GM23338 (cell line): Measurements from ENCODE around the gene BRPF3.

Source experiments
- CTCF ChIP-seq, 2 experiments: fragments of 200-600 bp in 1 of 2; sonication (generic) in 1 of 2; conservative IDR thresholded peaks; 2 replicates each; pipeline versions ENCODE4 v1.5.1 to v1.6.1; 2016 to 2017; ENCODE audit warnings: antibody characterized with exemption in 2 of 2, low read depth in 2 of 2, mild to moderate bottlenecking in 2 of 2, moderate library complexity in 1 of 2
- ETS1 ChIP-seq: IDR thresholded peaks from 2 replicates; pipeline ENCODE4 v1.6.1; 2016; ENCODE audit warnings: antibody characterized with exemption
- EZH2 ChIP-seq: fragments of 200-600 bp; sonication (generic); IDR thresholded peaks from one replicate; pipeline ENCODE4 v1.8.0; 2017; ENCODE audit warnings: antibody characterized with exemption, mild to moderate bottlenecking, low read depth; ENCODE audit not compliant: unreplicated experiment
- EZH2phosphoT487 ChIP-seq: fragments of 200-600 bp; sonication (generic); IDR thresholded peaks from one replicate; pipeline ENCODE4 v1.8.1; 2018; ENCODE audit warnings: antibody characterized with exemption; ENCODE audit not compliant: unreplicated experiment
- POLR2AphosphoS5 ChIP-seq: IDR thresholded peaks from 2 replicates; pipeline ENCODE4 v1.6.1; 2016; ENCODE audit warnings: antibody characterized with exemption, low read depth

DNA sequence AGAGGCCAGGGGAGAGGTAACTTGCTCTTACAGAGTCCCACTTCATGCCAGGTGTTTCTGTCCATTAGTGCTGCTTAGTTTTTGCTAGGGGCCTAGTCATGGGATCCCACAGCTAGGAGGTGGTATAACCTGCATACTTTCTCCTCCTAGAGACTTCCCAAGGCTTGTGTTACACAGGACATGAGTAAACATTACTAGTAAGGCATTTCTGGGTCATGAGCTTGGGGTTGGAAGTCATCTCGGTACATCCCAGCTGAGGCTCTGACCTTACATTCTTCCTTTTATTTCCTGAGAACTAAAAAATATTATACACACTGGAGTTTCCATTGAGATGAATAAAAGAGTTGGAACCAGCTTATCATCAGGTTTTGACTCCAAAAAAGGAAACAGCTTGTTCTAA, 52.4 kb downstream of the BRPF3 start:
- TF ChIP-seq CTCF (conservative IDR thresholded peaks at IDR 0.05; ENCODE audit: low read depth in 2 of 2): peak in 1 of 2 experiments; percentile 18; a peak in 1 of 4 replicates
- no peak for TF ChIP-seq ETS1
- no peak for TF ChIP-seq EZH2
- TF ChIP-seq EZH2phosphoT487: no peak
- TF ChIP-seq POLR2AphosphoS5: no peak
